HFF-Myc (cell line): ENCODE data around the gene NTM.

ENCODE experiments used
- DNase-seq: peaks from one replicate; pipeline ENCODE4 v3.0.0-alpha.2; 2011; ENCODE audit warnings: low read depth; ENCODE audit errors: extremely low read depth
- H3K4me3 ChIP-seq: replicated peaks from 2 replicates; pipeline ENCODE4 v1.5.1; 2011; ENCODE audit warnings: low read depth, mild to moderate bottlenecking, control low read depth, low read length
- CTCF ChIP-seq: IDR thresholded peaks from 2 replicates; pipeline ENCODE4 v1.5.1; 2012; ENCODE audit warnings: mild to moderate bottlenecking, low read depth, low read length, control low read depth; ENCODE audit errors: missing control alignments

The NTM gene

DNA sequence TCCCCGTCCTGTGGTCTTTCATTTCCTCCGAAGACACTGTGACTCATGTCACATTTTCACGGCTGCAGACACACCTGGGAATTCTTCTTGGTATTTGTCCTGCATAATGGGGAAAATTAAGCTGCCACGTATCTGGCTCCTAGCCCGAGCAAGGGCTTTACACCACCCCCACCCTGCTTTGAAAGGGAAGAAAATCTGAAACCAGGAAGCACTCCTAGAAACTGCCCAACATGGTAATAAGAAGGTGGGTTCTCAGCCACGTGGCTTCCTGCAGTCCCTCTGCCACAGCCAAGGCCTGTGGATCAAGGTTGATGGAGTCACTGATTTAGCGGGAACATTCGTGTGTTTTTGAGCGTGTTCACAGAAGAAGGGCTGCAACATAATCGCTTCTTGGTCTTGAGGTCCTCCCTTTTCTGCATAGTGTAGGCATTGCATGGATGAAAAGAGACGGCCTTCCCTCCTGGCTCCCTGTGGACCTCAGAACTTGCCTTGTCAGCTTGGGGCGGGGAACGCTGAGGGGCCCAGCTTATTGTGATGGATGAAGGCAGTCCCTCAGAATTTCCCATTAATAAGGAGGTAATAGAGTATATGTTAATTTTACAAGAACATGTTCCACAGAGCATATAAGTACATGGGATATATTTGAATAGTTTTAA lies 292.0 kb downstream of the NTM start:
- TF ChIP-seq CTCF = no peak
- DNase-seq = no peak

GRCh38 chr11:131662993-131663392 lies 292.6 kb downstream of the NTM start:
- H3K4me3 ChIP-seq = no peak overlapping the region
- TF ChIP-seq CTCF = no peak
- DNase-seq = no peak

More for the DNA sequence above, 292.0 kb downstream of the NTM start:
- no peak overlapping the region for H3K4me3 ChIP-seq

GRCh38 chr11:131663405-131664200 lies 293.2 kb downstream of the NTM start:
- DNase-seq = no peak
- no peak overlapping the region for H3K4me3 ChIP-seq
- no peak for TF ChIP-seq CTCF

DNA sequence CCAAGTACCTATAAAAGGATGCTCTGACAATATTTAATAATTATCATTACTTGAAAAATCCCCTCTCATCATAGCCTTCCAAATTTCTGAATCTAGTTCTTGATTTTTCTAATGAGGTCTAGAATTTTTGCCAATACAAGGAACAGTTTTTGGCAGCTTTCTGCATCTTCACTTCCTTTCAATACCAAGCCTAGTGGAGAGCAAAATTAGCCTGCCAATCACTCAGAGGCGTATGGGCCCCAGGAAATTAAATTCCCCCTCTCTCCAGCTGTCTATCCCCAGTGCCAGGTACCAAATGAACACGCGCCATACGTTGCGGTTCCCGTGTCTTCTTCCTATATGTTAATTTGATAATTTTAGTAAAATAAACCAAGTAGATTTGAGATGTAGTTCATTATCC lies 293.9 kb downstream of the NTM start:
- no peak for TF ChIP-seq CTCF
- no peak overlapping the region for H3K4me3 ChIP-seq
- DNase-seq = no peak

GRCh38 chr11:131664816-131665215 lies 294.4 kb downstream of the NTM start:
- no peak for DNase-seq
- TF ChIP-seq CTCF = no peak
- H3K4me3 ChIP-seq = no peak overlapping the region

GRCh38 chr11:131665344-131665968 lies 295.0 kb downstream of the NTM start:
- DNase-seq = no peak
- no peak for TF ChIP-seq CTCF
- no peak overlapping the region for H3K4me3 ChIP-seq
